H1 (cell line): ENCODE results near the gene PODN. TPM values are rescaled to one million over a fixed set of nuclear protein-coding genes. Genes with fewer than 3 reads are reported as not detected.

Experiments used
- CTCF ChIA-PET: fragments of 300-600 bp; sonication (Branson Sonifier 250); formaldehyde crosslinking; loops from one replicate; lab custom pipeline; 2021; ENCODE audit not compliant: partially characterized antibody; lab: Charles Lee
- POLR2A ChIA-PET: fragments of 300-600 bp; sonication (Branson Sonifier 250); formaldehyde crosslinking; loops from one replicate; lab custom pipeline; 2021; ENCODE audit warnings: inconsistent platforms; ENCODE audit not compliant: partially characterized antibody; lab: Charles Lee
- DNase-seq, 2 experiments: peaks; one replicate each; pipeline versions ENCODE4 v3.0.0 to v3.0.0-alpha.2; 2010 to 2022; ENCODE audit warnings: low spot score in 2 of 2, low read depth in 1 of 2, mixed read lengths in 1 of 2
- FAIRE-seq: peaks from 2 replicates; lab custom pipeline; 2011; peaks lifted over from hg19 to GRCh38; lab: Jason Lieb, UNC
- H2AFZ ChIP-seq: 2 replicates; pipeline ENCODE4 v1.8.1; 2012; ENCODE audit warnings: low read length, inconsistent platforms
- H2AK5ac ChIP-seq: 2 replicates; pipeline ENCODE4 v1.6.1; 2013; ENCODE audit warnings: low read depth, low read length
- H2BK120ac ChIP-seq: replicated peaks from 2 replicates; pipeline ENCODE3; 2013; ENCODE audit warnings: low read depth, low read length, inconsistent platforms
- H2BK12ac ChIP-seq: 2 replicates; pipeline ENCODE4 v1.6.1; 2013; ENCODE audit warnings: low read depth, low read length
- H2BK15ac ChIP-seq: 2 replicates; pipeline ENCODE4 v1.6.1; 2013; ENCODE audit warnings: low read length
- H2BK20ac ChIP-seq: 2 replicates; pipeline ENCODE4 v1.6.1; 2013; ENCODE audit warnings: low read length
- H2BK5ac ChIP-seq: 2 replicates; pipeline ENCODE4 v1.6.1; 2013; ENCODE audit warnings: low read depth, low read length
- H3K14ac ChIP-seq: 2 replicates; pipeline ENCODE4 v1.6.1; 2013; ENCODE audit warnings: inconsistent platforms; ENCODE audit not compliant: insufficient read length
- H3K18ac ChIP-seq: 2 replicates; pipeline ENCODE4 v1.6.1; 2013; ENCODE audit warnings: low read length; ENCODE audit errors: extremely low read depth
- H3K23ac ChIP-seq: 2 replicates; pipeline ENCODE4 v1.6.1; 2013; ENCODE audit warnings: inconsistent platforms; ENCODE audit not compliant: insufficient read length
- H3K23me2 ChIP-seq: 2 replicates; pipeline ENCODE4 v1.6.1; 2013; ENCODE audit warnings: low read depth, low read length
- H3K27ac ChIP-seq: 2 replicates; pipeline ENCODE4 v1.6.1; 2011; ENCODE audit warnings: low read depth, low read length, inconsistent platforms
- H3K27me3 ChIP-seq, 4 experiments: replicated peaks in 1 of 4; 1 replicate in 1 of 4; 2 replicates in 3 of 4; pipeline versions ENCODE4 v1.6.1 to v1.8.1; 2011 to 2013; ENCODE audit warnings: low read length in 3 of 4, mild to moderate bottlenecking in 3 of 4, inconsistent platforms in 2 of 4, mixed read lengths in 2 of 4, moderate library complexity in 1 of 4; ENCODE audit not compliant: control insufficient read depth in 3 of 4, insufficient read depth in 3 of 4; ENCODE audit errors: extremely low read depth in 1 of 4
- H3K36me3 ChIP-seq, 4 experiments: 2 replicates each; pipeline versions ENCODE4 v1.6.1 to v1.8.1; 2011 to 2013; ENCODE audit warnings: mild to moderate bottlenecking in 4 of 4, low read length in 3 of 4, moderate library complexity in 2 of 4, control low read depth in 1 of 4, inconsistent platforms in 1 of 4; ENCODE audit not compliant: insufficient read depth in 4 of 4, control insufficient read depth in 2 of 4
- H3K4ac ChIP-seq: replicated peaks from 2 replicates; pipeline ENCODE3; 2013; ENCODE audit warnings: low read length, low read depth, mixed read lengths, inconsistent platforms; ENCODE audit not compliant: insufficient read length
- H3K4me1 ChIP-seq, 4 experiments: replicated peaks in 1 of 4; 1 replicate in 1 of 4; 2 replicates in 3 of 4; pipeline versions ENCODE4 v1.6.1 to v1.8.1; 2011 to 2013; ENCODE audit warnings: low read length in 3 of 4, inconsistent platforms in 2 of 4, mixed read lengths in 1 of 4; ENCODE audit not compliant: insufficient read depth in 4 of 4, control insufficient read depth in 3 of 4
- H3K4me2 ChIP-seq, 2 experiments: 2 replicates each; pipeline versions ENCODE4 v1.6.1 to v1.8.1; 2011 to 2013; ENCODE audit warnings: low read depth in 2 of 2, low read length in 2 of 2, control low read depth in 1 of 2, inconsistent platforms in 1 of 2, mild to moderate bottlenecking in 1 of 2; ENCODE audit not compliant: insufficient read depth in 1 of 2
- H3K4me3 ChIP-seq, 4 experiments: fragments of 200-600, 300-600 bp in 1 of 4; sonication (generic), shearing (Covaris generic), sonication (Bioruptor Twin) in 1 of 4; 2 replicates each; pipeline versions ENCODE4 v1.5.1 to v1.8.1; 2011 to 2016; ENCODE audit warnings: low read length in 4 of 4, low read depth in 3 of 4, control low read depth in 2 of 4, inconsistent platforms in 2 of 4, mild to moderate bottlenecking in 2 of 4, mixed read lengths in 1 of 4, moderate library complexity in 1 of 4; ENCODE audit not compliant: insufficient read depth in 2 of 4; ENCODE audit errors: extremely low read depth in 1 of 4
- H3K56ac ChIP-seq: replicated peaks from 2 replicates; pipeline ENCODE3; 2013; ENCODE audit warnings: low read depth, mild to moderate bottlenecking, mixed read lengths, low read length, inconsistent platforms; ENCODE audit not compliant: insufficient read length
- H3K79me1 ChIP-seq: 2 replicates; pipeline ENCODE4 v1.6.1; 2013; ENCODE audit warnings: low read depth, low read length, control low read depth
- H3K79me2 ChIP-seq, 2 experiments: 2 replicates each; pipeline versions ENCODE4 v1.6.1 to v1.8.1; 2012 to 2013; ENCODE audit warnings: low read length in 2 of 2, mild to moderate bottlenecking in 2 of 2, inconsistent platforms in 1 of 2; ENCODE audit not compliant: insufficient read depth in 2 of 2, control insufficient read depth in 1 of 2
- H3K9ac ChIP-seq, 4 experiments: replicated peaks in 1 of 4; 1 replicate in 1 of 4; 2 replicates in 3 of 4; pipeline versions ENCODE4 v1.6.1 to v1.8.1; 2011 to 2013; ENCODE audit warnings: low read depth in 3 of 4, low read length in 3 of 4, control low read depth in 2 of 4, mild to moderate bottlenecking in 2 of 4, moderate library complexity in 2 of 4, inconsistent platforms in 1 of 4; ENCODE audit errors: extremely low read depth in 1 of 4
- H3K9me3 ChIP-seq, 2 experiments: 2 replicates each; pipeline versions ENCODE4 v1.6.1 to v1.8.1; 2012 to 2013; ENCODE audit warnings: mild to moderate bottlenecking in 2 of 2, moderate library complexity in 2 of 2, control low read depth in 1 of 2, inconsistent platforms in 1 of 2, low read depth in 1 of 2, low read length in 1 of 2, mixed read lengths in 1 of 2; ENCODE audit not compliant: insufficient read depth in 2 of 2
- H4K20me1 ChIP-seq, 2 experiments: replicated peaks in 1 of 2; 2 replicates each; pipeline versions ENCODE3 to v1.8.1; 2011 to 2013; ENCODE audit warnings: inconsistent platforms in 2 of 2, low read length in 2 of 2, mild to moderate bottlenecking in 1 of 2; ENCODE audit not compliant: insufficient read depth in 2 of 2, control insufficient read depth in 1 of 2
- H4K5ac ChIP-seq: 2 replicates; pipeline ENCODE4 v1.6.1; 2013; ENCODE audit warnings: low read length, low read depth, mixed read lengths, inconsistent platforms; ENCODE audit not compliant: insufficient read length
- H4K8ac ChIP-seq: 2 replicates; pipeline ENCODE4 v1.8.0; 2013; ENCODE audit warnings: mild to moderate bottlenecking, moderate library complexity, low read length, inconsistent platforms; ENCODE audit not compliant: insufficient read depth; ENCODE audit errors: extremely low read depth
- H4K91ac ChIP-seq: replicated peaks from 2 replicates; pipeline ENCODE3; 2013; ENCODE audit warnings: low read length, mixed read lengths, inconsistent platforms; ENCODE audit not compliant: insufficient read length
- BCL11A ChIP-seq, 2 experiments: IDR thresholded peaks; one replicate each; pipeline ENCODE4 v1.6.1; 2011; ENCODE audit warnings: low read depth in 2 of 2, low read length in 2 of 2, mild to moderate bottlenecking in 2 of 2
- CEBPB ChIP-seq: IDR thresholded peaks from 2 replicates; pipeline ENCODE4 v1.6.1; 2012; ENCODE audit warnings: low read depth, low read length
- EZH2 ChIP-seq: fragments of 200-600 bp; sonication (generic); IDR thresholded peaks from 2 replicates; pipeline ENCODE4 v1.7.1; 2012; ENCODE audit warnings: low read depth, mild to moderate bottlenecking, moderate library complexity, low read length, inconsistent platforms; ENCODE audit not compliant: severe bottlenecking
- GABPA ChIP-seq: IDR thresholded peaks from 2 replicates; pipeline ENCODE4 v1.6.1; 2011; ENCODE audit warnings: mild to moderate bottlenecking, low read length, moderate library complexity, borderline replicate concordance; ENCODE audit not compliant: insufficient read depth
- KDM5A ChIP-seq: fragments of 200-600 bp; IDR thresholded peaks from 2 replicates; pipeline ENCODE4 v1.7.1; 2012; ENCODE audit warnings: mild to moderate bottlenecking, low read length, inconsistent platforms, mixed read lengths
- RBBP5 ChIP-seq: IDR thresholded peaks from 2 replicates; pipeline ENCODE4 v1.7.1; 2012; ENCODE audit warnings: low read depth, mild to moderate bottlenecking, inconsistent platforms, low read length, moderate library complexity, borderline replicate concordance
- RXRA ChIP-seq: IDR thresholded peaks from 2 replicates; pipeline ENCODE4 v1.6.1; 2011; ENCODE audit warnings: low read depth, mild to moderate bottlenecking, low read length, moderate library complexity; ENCODE audit not compliant: insufficient read depth
- WGBS, 2 experiments: shearing (Covaris generic) in 1 of 2; methylation state at CpG; one replicate each; pipeline versions ENCODE4 v1.1.6 to v1.1.7; 2013 to 2015; ENCODE audit warnings: low lambda C conversion rate in 2 of 2, mixed read lengths in 2 of 2, inconsistent platforms in 1 of 2, low coverage in 1 of 2, missing lambda C conversion rate in 1 of 2; ENCODE audit not compliant: insufficient replicate concordance in 2 of 2, insufficient coverage in 1 of 2, insufficient read length in 1 of 2; ENCODE audit errors: extremely low coverage in 1 of 2, missing lambda C conversion rate in 1 of 2; 5-methylcytosine and 5-hydroxymethylcytosine counted together
- polyA plus RNA-seq, 7 experiments: library from polyadenylated mRNA; depleted of rRNA in 3 of 7; stranded (reverse) in 5 of 7; unstranded in 2 of 7; fragments of >200 nt in 5 of 7; fragments of 200-250 nt in 2 of 7; gene quantifications; 1 replicate in 5 of 7; 2 replicates in 1 of 7; 4 replicates in 1 of 7; pipeline versions ENCODE4 v1.2.1 to v1.2.3, GENCODE V29; 2011 to 2013; ENCODE audit warnings: missing spikeins in 2 of 7, mixed read lengths in 2 of 7
- total RNA-seq: library from RNA; stranded (reverse); fragmentation: NEBNext Ultra II Directional; extraction: Animal tissue kit (Norgen Biotek cat#: 25700); gene quantifications from 2 replicates; pipeline ENCODE4 v1.2.1, GENCODE V29; 2021
- TF ChIP-seq, protein P1 (sequence below): IDR thresholded peaks from 2 replicates; pipeline ENCODE4 v1.6.1; 2012; ENCODE audit warnings: inconsistent platforms

Gene PODN
- total and polyA plus RNA-seq, 2 of the 8 experiments (the other 6 are each of a cell fraction or from before 2014, with no cell fraction given), result 0.11 to 0.17 TPM

DNA sequence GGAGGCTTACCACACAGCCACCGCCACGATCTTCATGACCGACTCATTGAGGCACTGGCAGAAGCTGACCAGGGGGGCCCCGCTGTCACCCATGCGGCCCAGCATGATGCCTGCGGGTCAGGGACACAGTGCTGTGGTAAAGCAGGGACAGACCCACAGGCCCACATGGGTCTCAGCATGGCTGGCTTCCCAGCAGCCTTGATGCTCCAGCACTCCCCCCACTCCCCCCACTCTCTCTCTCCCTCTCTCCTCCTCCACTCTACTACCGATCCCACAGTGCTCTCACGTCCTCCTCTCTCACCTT, 31.4 kb downstream of the PODN start:
- H3K23me2 ChIP-seq, result peaks cover 8% of the 10 kb centered on the region; the same call in 1 of the 2 replicates
- H3K4me1 ChIP-seq, result no peaks in the 10 kb centered on the region
- no peaks in the 10 kb centered on the region for H3K79me2 ChIP-seq
- no peaks in the 10 kb centered on the region; a peak in 1 of 8 replicates for H3K36me3 ChIP-seq
- no peaks in the 10 kb centered on the region for H4K20me1 ChIP-seq
- H3K4me2 ChIP-seq, result no peak overlapping the region
- H2BK5ac ChIP-seq, result no peak overlapping the region
- H2BK20ac ChIP-seq, result no peak overlapping the region
- no peak overlapping the region for H4K8ac ChIP-seq
- TF ChIP-seq CEBPB (no peak), KDM5A (no peak), RXRA (no peak), BCL11A (IDR thresholded peaks at IDR 0.05; ENCODE audit: low read depth in 2 of 2, low read length in 2 of 2) (no peak), RBBP5 (no peak), GABPA (no peak), EZH2 (no peak)
- TF ChIP-seq, protein P1, sequence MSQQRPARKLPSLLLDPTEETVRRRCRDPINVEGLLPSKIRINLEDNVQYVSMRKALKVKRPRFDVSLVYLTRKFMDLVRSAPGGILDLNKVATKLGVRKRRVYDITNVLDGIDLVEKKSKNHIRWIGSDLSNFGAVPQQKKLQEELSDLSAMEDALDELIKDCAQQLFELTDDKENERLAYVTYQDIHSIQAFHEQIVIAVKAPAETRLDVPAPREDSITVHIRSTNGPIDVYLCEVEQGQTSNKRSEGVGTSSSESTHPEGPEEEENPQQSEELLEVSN, result no peak
- TF ChIP-seq, all 59 proteins: peak for 0
- no peak overlapping the region for H2AK5ac ChIP-seq
- H2AFZ ChIP-seq, result no peak overlapping the region
- no peak for DNase-seq
- H4K91ac ChIP-seq, result no peak overlapping the region
- H2BK120ac ChIP-seq, result no peak overlapping the region
- no peak overlapping the region for H2BK12ac ChIP-seq
- no peak overlapping the region for H3K4me3 ChIP-seq
- H3K4ac ChIP-seq, result no peak overlapping the region
- no peak overlapping the region for H3K23ac ChIP-seq
- POLR2A ChIA-PET, result interaction anchor here (1.6 kb wide), 1 partner anchor 10 kb away, joined by 3 read pairs; no protein-coding TSS in a partner anchor
- FAIRE-seq, result no peak
- H4K5ac ChIP-seq, result no peak overlapping the region
- no peak overlapping the region for H2BK15ac ChIP-seq
- H3K9ac ChIP-seq, result no peak overlapping the region
- H3K27ac ChIP-seq, result no peak overlapping the region
- no peaks in the 10 kb centered on the region for H3K27me3 ChIP-seq
- CTCF ChIA-PET, result interaction anchor here (0.6 to 2.0 kb wide), 8 partner anchors 10 to 1509 kb away, joined by 3 to 8 read pairs (median 4); no protein-coding TSS in a partner anchor
- peaks cover 7 to 25% of the 10 kb centered on the region in 2 experiments; a peak in 2 of 4 replicates for H3K9me3 ChIP-seq
- no peaks in the 10 kb centered on the region for H3K79me1 ChIP-seq
- H3K14ac ChIP-seq, result no peak overlapping the region
- 90% methylated on average over 8 of the region's 8 CpGs; no CpG with 5 or more reads in 1 of the 2 experiments for WGBS, 2 experiments
- no peak overlapping the region for H3K18ac ChIP-seq
- H3K56ac ChIP-seq, result no peak overlapping the region
